ENCODE results near the gene CASP7.

DNA sequence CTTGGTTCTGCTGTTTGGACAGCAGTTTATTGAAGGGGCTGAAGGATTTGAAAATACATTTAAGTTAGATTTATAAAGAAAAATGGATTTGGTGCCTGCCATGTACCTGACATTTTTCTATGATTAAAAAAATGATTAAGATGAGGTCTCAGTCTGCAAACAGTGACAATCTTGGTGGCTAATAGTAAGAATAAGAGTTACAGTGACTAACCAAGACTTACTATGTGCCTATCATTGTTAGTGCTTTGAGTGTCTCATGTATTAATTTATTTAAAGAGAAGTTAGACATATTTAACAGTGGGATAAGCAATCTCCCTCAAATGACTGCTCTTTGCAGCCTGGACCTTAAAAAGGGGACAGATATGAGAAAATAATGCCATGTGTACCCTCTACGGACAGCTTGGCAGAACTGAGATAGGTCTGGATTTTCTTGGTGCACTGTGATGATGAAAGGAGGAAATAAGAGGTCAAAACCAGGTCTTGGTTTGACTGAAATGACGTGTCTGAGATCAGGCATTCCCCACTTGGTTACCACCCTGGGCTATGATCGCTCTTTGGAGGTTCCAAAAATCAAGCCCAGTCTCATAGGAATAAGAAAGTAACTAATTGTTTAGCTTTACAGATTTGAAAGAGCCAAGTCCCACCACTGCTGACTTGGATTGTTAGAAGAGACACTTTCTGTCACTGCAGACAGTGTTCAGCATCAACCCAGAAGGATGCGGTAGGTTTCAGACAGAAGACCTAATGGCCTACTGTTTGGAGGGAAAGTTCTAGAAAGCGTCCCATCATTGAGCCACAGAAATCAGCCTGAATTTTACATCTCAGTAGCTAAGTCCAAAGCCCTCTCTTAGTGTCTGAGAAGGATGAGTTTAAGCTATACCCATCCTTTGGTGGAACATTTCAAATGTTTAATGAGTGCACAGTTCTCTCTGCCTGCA is 2.1 kb downstream of the CASP7 start:
- TF ChIP-seq CEBPB (IDR thresholded peaks at IDR 0.05) (no peak), TAF1 (IDR thresholded peaks at IDR 0.05; ENCODE audit: low read depth) (no peak), YY1 (IDR thresholded peaks at IDR 0.05; ENCODE audit: low read depth) (no peak), RAD21 (IDR thresholded peaks at IDR 0.05; ENCODE audit: low read depth) (no peak), TEAD4 (IDR thresholded peaks at IDR 0.05) (no peak)
- TF ChIP-seq, protein P1, sequence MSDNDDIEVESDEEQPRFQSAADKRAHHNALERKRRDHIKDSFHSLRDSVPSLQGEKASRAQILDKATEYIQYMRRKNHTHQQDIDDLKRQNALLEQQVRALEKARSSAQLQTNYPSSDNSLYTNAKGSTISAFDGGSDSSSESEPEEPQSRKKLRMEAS (IDR thresholded peaks at IDR 0.05) = no peak
- TF ChIP-seq, protein P2, sequence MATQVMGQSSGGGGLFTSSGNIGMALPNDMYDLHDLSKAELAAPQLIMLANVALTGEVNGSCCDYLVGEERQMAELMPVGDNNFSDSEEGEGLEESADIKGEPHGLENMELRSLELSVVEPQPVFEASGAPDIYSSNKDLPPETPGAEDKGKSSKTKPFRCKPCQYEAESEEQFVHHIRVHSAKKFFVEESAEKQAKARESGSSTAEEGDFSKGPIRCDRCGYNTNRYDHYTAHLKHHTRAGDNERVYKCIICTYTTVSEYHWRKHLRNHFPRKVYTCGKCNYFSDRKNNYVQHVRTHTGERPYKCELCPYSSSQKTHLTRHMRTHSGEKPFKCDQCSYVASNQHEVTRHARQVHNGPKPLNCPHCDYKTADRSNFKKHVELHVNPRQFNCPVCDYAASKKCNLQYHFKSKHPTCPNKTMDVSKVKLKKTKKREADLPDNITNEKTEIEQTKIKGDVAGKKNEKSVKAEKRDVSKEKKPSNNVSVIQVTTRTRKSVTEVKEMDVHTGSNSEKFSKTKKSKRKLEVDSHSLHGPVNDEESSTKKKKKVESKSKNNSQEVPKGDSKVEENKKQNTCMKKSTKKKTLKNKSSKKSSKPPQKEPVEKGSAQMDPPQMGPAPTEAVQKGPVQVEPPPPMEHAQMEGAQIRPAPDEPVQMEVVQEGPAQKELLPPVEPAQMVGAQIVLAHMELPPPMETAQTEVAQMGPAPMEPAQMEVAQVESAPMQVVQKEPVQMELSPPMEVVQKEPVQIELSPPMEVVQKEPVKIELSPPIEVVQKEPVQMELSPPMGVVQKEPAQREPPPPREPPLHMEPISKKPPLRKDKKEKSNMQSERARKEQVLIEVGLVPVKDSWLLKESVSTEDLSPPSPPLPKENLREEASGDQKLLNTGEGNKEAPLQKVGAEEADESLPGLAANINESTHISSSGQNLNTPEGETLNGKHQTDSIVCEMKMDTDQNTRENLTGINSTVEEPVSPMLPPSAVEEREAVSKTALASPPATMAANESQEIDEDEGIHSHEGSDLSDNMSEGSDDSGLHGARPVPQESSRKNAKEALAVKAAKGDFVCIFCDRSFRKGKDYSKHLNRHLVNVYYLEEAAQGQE (IDR thresholded peaks at IDR 0.05; ENCODE audit: low read depth) = no peak
